RKO (cell line): Measurements from ENCODE around the gene CMTR1.
"Not testable (repeated sequence)": the region's sequence is repeated elsewhere in the genome, so short reads cannot be mapped to it uniquely, and the experiment has no call there.

Experiments used
- DNase-seq: peaks from one replicate; pipeline ENCODE4 v3.0.0-alpha.2; 2016; ENCODE audit warnings: low spot score

The CMTR1 gene

GRCh38 chr6:37433657-37434271, 743 bp downstream of the CMTR1 start:
- DNase-seq: peak; percentile 52

GRCh38 chr6:37435373-37435772, 2.4 kb downstream of the CMTR1 start:
- DNase-seq: no peak

GRCh38 chr6:37435816-37436215, 2.8 kb downstream of the CMTR1 start:
- no peak for DNase-seq

- no peak for DNase-seq
Observed at GRCh38 chr6:37438930-37439329, 5.9 kb downstream of the CMTR1 start.

GRCh38 chr6:37441651-37442050, 8.6 kb downstream of the CMTR1 start:
- no peak for DNase-seq

GRCh38 chr6:37442416-37443215, 9.6 kb downstream of the CMTR1 start:
- DNase-seq: no peak

GRCh38 chr6:37443216-37443542, 10.2 kb downstream of the CMTR1 start:
- DNase-seq: not testable (repeated sequence)

GRCh38 chr6:37449984-37450383, 17.0 kb downstream of the CMTR1 start:
- no peak for DNase-seq

- no peak for DNase-seq
Observed at GRCh38 chr6:37451441-37452193, 18.6 kb downstream of the CMTR1 start.

GRCh38 chr6:37452522-37452921, 19.5 kb downstream of the CMTR1 start:
- DNase-seq: no peak

GRCh38 chr6:37454420-37455140, 21.6 kb downstream of the CMTR1 start:
- no peak for DNase-seq

- peak; percentile 42 for DNase-seq
Observed at GRCh38 chr6:37456126-37456525, 23.1 kb downstream of the CMTR1 start.

GRCh38 chr6:37456816-37457560, 24.0 kb downstream of the CMTR1 start:
- DNase-seq: no peak

GRCh38 chr6:37459981-37460800, 27.2 kb downstream of the CMTR1 start:
- DNase-seq: no peak

GRCh38 chr6:37460805-37461204, 27.8 kb downstream of the CMTR1 start:
- no peak for DNase-seq

- no peak for DNase-seq
Observed at GRCh38 chr6:37463110-37463509, 30.1 kb downstream of the CMTR1 start.

- no peak for DNase-seq
Observed at GRCh38 chr6:37467718-37468117, 34.7 kb downstream of the CMTR1 start.

- DNase-seq: no peak
Observed at GRCh38 chr6:37473364-37474095, 40.5 kb downstream of the CMTR1 start.

- DNase-seq: no peak
Observed at GRCh38 chr6:37474316-37474715, 41.3 kb downstream of the CMTR1 start.

GRCh38 chr6:37477191-37477590, 44.2 kb downstream of the CMTR1 start:
- no peak for DNase-seq
